NCI-H1417 (cell line): Measurements from ENCODE around the gene PXDN.
A peak's percentile ranks its signal among the peaks of the same experiment; 100 is the strongest.
"Not testable (repeated sequence)": the region's sequence is repeated elsewhere in the genome, so short reads cannot be mapped to it uniquely, and the experiment has no call there.

Experiments used
- DNase-seq, 3 experiments: peaks; one replicate each; lab custom pipeline; 2025; lab: John Stamatoyannopoulos, UW

The PXDN gene

GRCh38 chr2:1777156-1777555 is 32.8 kb upstream of the PXDN start:
- no peak for DNase-seq

- no peak for DNase-seq
Measured at GRCh38 chr2:1775511-1776035, 31.3 kb upstream of the PXDN start.

GRCh38 chr2:1774929-1775328 is 30.6 kb upstream of the PXDN start:
- no peak for DNase-seq

- DNase-seq, result peak in 2 of 3 experiments; percentile 44 to 89
Measured at GRCh38 chr2:1773883-1774282, 29.6 kb upstream of the PXDN start.

GRCh38 chr2:1772471-1773267 is 28.4 kb upstream of the PXDN start:
- no peak for DNase-seq

GRCh38 chr2:1771626-1772280 is 27.4 kb upstream of the PXDN start:
- no peak for DNase-seq

GRCh38 chr2:1770566-1771380 is 26.5 kb upstream of the PXDN start:
- no peak for DNase-seq

- DNase-seq, result peak; percentile 58 to 93 (median 89)
Measured at GRCh38 chr2:1769703-1770422, 25.5 kb upstream of the PXDN start.

GRCh38 chr2:1767939-1768691 is 23.8 kb upstream of the PXDN start:
- DNase-seq, result no peak

GRCh38 chr2:1766851-1767811 is 22.8 kb upstream of the PXDN start:
- no peak for DNase-seq

- no peak for DNase-seq
Measured at GRCh38 chr2:1766425-1766824, 22.1 kb upstream of the PXDN start.

GRCh38 chr2:1765201-1765600 is 20.9 kb upstream of the PXDN start:
- DNase-seq, result not testable (repeated sequence)

GRCh38 chr2:1759611-1759930 is 15.3 kb upstream of the PXDN start:
- no peak for DNase-seq

GRCh38 chr2:1758774-1759610 is 14.7 kb upstream of the PXDN start:
- no peak for DNase-seq

- no peak for DNase-seq
Measured at GRCh38 chr2:1758171-1758570, 13.9 kb upstream of the PXDN start.

- no peak for DNase-seq
Measured at GRCh38 chr2:1757567-1757966, 13.3 kb upstream of the PXDN start.

- not testable (repeated sequence) for DNase-seq
Measured at GRCh38 chr2:1757146-1757545, 12.8 kb upstream of the PXDN start.

- no peak for DNase-seq
Measured at GRCh38 chr2:1756456-1756855, 12.1 kb upstream of the PXDN start.
